Measurements from ENCODE around the gene MFSD11.

- TF ChIP-seq CTCF (IDR thresholded peaks at IDR 0.05) (no peak), POLR2A (IDR thresholded peaks at IDR 0.05) (no peak)
Observed at GRCh38 chr17:76820561-76820960, 82.6 kb downstream of the MFSD11 start.
